Tibial nerve (tissue), 4 donors: ENCODE data around the gene PPIF.

Source experiments
- EP300 ChIP-seq, 2 donors: sonication (generic); formaldehyde crosslinking; IDR thresholded peaks; one replicate each; pipeline ENCODE4 v1.6.1; 2017; ENCODE audit warnings: antibody characterized with exemption in 2 of 2, mild to moderate bottlenecking in 1 of 2
- POLR2A ChIP-seq, 2 donors: fragments of 450-650 bp; IDR thresholded peaks; one replicate each; pipeline ENCODE4 v1.6.1; 2017; ENCODE audit warnings: antibody characterized with exemption in 2 of 2, mild to moderate bottlenecking in 2 of 2, moderate library complexity in 2 of 2
- TF ChIP-seq, protein P1 (sequence below), 5 experiments: fragments of 200-600 bp in 3 of 5; fragments of 450-650 bp in 2 of 5; sonication (generic) in 3 of 5; IDR thresholded peaks; one replicate each; pipeline ENCODE4 v1.5.1; 2016 to 2019; ENCODE audit warnings: antibody characterized with exemption in 5 of 5, mild to moderate bottlenecking in 3 of 5, moderate library complexity in 2 of 5

DNA sequence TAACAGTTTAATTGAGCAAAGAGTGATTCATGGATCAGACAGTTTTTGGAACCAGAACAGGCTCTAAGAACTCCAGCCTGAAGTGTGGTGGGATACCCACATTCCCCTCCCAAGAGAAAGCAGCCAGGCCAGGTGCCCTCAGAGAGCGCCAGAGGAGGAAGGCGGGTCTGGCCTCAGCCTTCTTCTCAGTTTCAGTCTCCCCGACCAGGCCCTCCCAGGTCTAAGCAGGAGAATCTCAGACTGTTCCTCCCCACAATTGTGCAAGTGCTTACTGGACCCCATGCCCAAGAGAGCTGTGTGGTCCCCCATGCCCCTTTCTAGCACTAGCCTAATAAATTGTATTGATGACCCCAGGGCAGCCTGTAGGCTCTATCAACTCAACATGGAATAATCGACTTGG is 25.6 kb downstream of the PPIF start:
- TF ChIP-seq POLR2A (IDR thresholded peaks at IDR 0.05), result no peak
- TF ChIP-seq, protein P1, sequence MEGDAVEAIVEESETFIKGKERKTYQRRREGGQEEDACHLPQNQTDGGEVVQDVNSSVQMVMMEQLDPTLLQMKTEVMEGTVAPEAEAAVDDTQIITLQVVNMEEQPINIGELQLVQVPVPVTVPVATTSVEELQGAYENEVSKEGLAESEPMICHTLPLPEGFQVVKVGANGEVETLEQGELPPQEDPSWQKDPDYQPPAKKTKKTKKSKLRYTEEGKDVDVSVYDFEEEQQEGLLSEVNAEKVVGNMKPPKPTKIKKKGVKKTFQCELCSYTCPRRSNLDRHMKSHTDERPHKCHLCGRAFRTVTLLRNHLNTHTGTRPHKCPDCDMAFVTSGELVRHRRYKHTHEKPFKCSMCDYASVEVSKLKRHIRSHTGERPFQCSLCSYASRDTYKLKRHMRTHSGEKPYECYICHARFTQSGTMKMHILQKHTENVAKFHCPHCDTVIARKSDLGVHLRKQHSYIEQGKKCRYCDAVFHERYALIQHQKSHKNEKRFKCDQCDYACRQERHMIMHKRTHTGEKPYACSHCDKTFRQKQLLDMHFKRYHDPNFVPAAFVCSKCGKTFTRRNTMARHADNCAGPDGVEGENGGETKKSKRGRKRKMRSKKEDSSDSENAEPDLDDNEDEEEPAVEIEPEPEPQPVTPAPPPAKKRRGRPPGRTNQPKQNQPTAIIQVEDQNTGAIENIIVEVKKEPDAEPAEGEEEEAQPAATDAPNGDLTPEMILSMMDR (IDR thresholded peaks at IDR 0.05), result no peak
- no peak for TF ChIP-seq EP300 (IDR thresholded peaks at IDR 0.05)
